Stimulated activated CD8-positive, alpha-beta memory T cell treated with anti-CD3 and anti-CD28 coated beads, Interleukin-15, amount 100 ng/mL, for 4 hours (primary cell): ENCODE results near the gene MRPL4.
A peak's percentile ranks its signal among the peaks of the same experiment; 100 is the strongest.
"Not testable (repeated sequence)": the region's sequence is repeated elsewhere in the genome, so short reads cannot be mapped to it uniquely, and the experiment has no call there.

Source experiments
- DNase-seq, 2 donors: peaks; one replicate each; pipeline ENCODE4 v3.0.0-alpha.2; 2020; ENCODE audit warnings: low read depth in 2 of 2

The MRPL4 gene

DNA sequence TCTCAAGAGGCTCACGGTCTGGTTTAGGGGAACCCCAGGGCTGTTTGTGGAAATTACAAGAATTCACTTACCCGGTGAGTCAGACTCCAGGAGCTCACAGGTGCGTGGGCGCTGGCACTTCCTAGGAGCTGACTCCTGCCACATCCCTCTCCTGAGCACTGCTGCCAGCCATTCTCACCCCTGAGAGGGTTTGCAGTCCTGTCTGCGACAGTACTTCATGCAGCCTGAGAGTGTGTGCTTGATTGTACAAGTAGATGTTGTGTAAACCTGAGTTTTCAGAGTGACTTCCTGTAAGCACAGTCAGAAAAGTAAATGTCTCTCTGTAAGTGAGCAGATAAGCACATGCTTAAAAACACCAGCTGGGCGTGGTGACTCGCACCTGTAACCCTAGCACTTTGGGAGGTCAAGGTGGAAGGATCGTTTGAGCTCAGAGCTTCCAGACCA, 8.1 kb downstream of the MRPL4 start:
- peak in 1 of 2 donors; percentile 29 for DNase-seq

DNA sequence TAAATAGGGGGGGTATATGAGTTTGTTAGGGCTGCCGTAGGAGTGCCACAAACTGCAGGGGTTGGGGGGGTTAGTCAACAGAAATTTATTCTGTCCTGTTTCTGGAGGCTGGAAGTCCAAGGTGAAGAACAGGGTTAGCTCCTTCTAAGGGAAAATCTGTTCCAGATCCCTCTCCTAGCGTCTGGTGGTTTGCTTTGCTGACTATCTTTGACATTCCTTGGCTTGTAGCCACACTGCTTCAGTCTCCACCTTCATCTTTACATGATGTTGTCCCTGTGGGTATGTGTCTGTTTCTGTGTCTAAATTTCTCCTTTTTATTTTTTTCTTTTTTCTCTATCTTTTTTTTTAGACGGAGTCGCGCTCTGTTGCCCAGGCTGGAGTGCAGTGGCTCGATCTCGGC, 10.8 kb downstream of the MRPL4 start:
- no peak for DNase-seq

DNA sequence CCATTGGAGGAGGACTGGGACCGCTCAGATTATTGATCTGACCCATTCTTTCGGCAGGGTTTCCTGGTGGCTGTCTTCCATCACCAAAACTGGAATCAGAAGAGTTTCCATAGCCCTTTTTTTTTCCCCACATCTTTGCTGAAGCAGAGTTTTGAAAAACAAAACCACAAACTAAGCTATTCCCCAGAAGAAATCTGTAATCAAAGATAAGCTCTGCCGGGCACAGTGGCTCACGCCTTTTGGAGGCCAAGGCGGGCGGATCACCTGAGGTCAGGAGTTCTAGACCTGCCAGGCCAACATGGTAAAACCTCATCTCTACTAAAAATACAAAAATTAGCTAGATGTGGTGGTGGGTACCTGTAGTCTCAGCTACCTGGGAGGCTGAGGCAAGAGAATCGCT, 14.7 kb downstream of the MRPL4 start:
- DNase-seq = no peak

DNA sequence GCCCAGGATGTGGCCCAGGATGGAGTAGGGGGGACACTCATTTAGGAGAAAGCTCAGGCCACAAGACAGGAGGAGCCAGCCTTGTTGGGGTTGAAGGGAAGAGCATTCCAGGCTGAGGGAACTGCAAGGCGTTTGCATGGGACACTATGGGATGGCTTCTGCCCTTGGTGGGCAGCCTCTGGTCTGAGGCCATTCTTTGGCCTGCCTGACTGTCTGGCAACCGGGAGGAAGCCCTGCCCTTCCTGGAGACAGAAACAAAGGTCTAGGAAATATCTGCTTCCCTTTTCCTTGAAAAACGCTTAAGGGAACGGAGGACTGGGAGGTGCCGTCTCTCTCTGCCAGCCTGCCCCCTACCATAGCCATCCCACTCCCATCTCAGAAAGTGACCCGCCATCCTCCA, 16.1 kb downstream of the MRPL4 start:
- DNase-seq = no peak

- DNase-seq = peak; percentile 71
Observed at GRCh38 chr19:10269333-10270179, 17.5 kb downstream of the MRPL4 start.

DNA sequence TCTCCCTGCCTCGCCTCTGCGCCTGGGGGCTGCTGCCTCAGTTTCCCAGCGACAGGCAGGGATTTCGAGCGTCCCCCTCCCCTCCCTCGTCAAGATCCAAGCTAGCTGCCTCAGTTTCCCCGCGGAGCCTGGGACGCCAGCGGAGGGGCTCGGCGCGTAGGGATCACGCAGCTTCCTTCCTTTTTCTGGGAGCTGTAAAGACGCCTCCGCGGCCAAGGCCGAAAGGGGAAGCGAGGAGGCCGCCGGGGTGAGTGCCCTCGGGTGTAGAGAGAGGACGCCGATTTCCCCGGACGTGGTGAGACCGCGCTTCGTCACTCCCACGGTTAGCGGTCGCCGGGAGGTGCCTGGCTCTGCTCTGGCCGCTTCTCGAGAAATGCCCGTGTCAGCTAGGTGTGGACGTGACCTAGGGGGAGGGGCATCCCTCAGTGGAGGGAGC, 18.2 kb downstream of the MRPL4 start:
- DNase-seq = peak; percentile 60

- DNase-seq = peak; percentile 58 to 68
Observed at GRCh38 chr19:10270616-10271394, 18.8 kb downstream of the MRPL4 start, which contains the start of gene ICAM1. Gene ICAM1 (plus strand): TSS chr19:10271120. CDS start chr19:10271160, 40 bp downstream.

DNA sequence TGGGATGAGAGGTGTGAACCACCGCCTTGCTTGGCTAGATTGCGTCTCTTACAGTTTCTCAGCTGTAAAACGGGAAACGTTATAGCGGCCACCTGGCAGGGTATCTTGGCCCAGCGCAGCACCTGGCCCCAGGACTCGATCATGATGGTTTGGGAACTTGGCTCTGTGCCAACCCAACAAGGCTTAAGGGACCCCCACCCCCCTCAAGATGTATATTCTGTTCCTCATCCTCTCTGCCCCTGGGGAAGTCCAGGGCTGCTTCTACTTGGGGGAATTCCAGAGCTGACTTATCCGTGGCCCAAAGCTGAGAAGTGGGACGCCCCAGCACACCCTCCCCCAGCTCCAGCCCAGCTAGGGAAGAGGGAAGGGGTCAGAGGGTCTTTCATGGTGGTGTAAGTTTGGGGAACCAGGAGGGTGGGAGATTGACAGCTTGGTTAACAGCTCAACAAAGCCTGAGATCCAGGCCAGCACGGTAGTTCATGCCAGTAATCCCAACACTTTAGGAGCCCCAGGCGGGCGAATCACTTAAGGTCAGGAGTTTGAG, 19.6 kb downstream of the MRPL4 start:
- no peak for DNase-seq

DNA sequence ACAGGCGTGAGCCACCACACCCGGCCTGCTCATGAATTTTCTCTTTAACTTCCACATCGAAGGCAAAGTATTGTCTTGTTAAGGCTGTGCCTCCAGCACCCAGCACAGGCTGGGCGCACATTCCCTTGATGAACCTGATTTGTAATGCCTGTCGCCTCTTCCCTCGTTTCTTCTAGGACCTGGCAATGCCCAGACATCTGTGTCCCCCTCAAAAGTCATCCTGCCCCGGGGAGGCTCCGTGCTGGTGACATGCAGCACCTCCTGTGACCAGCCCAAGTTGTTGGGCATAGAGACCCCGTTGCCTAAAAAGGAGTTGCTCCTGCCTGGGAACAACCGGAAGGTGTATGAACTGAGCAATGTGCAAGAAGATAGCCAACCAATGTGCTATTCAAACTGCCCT, 22.6 kb downstream of the MRPL4 start:
- DNase-seq = no peak

- DNase-seq = no peak
Observed at GRCh38 chr19:10277795-10278589, 26.0 kb downstream of the MRPL4 start.

GRCh38 chr19:10278935-10279334, 26.9 kb downstream of the MRPL4 start:
- DNase-seq = no peak

DNA sequence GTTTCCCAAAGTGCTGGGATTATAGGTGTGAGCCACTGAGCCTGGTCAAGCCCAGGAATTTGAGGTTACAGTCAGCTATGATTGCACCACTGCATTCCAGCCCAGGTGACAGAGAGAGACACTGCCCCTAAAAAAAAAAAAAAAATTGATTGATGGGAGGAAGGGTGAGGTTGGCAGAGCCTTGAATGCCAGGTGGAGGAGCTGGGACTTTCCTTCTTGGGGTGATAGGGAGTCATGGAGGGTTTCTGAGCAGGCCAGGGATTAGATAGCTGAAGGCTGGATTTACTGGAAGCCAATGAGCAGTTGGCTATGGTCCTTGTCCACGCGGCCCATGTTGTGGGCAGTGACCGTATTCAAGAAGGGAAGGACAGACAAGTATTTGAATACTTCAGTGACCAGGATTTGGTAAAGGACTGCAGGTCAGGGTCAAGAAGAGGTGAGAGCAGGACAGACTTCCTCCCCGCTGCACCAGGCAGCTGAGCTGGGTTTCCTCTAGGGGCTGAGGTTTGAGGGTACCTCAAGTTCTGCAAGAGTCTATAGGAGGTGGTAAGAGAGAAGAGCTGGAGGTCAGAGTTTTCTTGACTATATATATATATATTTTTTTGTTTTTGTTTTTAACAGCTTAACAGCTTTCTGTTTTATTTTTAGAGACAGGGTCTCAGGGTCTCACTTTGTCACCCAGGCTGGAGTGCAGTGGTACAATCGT, 27.9 kb downstream of the MRPL4 start:
- no peak for DNase-seq

- not testable (repeated sequence) for DNase-seq
Observed at GRCh38 chr19:10282043-10282442, 30.0 kb downstream of the MRPL4 start.

DNA sequence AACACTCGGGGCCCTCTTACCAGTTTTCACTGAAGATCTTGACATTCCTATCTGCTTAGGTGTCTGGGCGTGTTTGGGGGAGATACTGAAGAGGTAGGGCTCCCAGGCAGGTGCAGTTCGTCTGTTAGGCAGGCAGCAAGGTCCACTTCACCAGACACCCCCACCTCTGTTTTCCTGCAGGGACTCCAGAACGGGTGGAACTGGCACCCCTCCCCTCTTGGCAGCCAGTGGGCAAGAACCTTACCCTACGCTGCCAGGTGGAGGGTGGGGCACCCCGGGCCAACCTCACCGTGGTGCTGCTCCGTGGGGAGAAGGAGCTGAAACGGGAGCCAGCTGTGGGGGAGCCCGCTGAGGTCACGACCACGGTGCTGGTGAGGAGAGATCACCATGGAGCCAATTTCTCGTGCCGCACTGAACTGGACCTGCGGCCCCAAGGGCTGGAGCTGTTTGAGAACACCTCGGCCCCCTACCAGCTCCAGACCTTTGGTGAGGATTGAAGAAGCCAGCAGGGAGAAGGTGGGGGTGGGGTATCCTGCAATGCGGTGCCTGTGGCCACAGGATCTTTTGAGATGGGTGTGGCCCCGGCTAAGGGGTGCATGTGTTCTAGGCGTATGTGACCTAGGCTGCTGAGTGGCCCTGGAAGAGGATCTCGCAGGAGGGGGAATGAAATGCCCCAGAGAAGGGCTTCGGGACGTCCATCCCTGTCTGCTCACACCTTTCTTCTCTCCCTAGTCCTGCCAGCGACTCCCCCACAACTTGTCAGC, 31.5 kb downstream of the MRPL4 start:
- DNase-seq = no peak

- DNase-seq = no peak
Observed at GRCh38 chr19:10284065-10284959, 32.3 kb downstream of the MRPL4 start.

DNA sequence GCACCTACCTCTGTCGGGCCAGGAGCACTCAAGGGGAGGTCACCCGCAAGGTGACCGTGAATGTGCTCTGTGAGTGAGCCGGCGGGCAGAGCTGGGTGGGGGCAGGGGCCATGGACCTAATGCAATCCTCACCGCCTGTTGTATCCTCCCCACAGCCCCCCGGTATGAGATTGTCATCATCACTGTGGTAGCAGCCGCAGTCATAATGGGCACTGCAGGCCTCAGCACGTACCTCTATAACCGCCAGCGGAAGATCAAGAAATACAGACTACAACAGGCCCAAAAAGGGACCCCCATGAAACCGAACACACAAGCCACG, 32.9 kb downstream of the MRPL4 start:
- no peak for DNase-seq

GRCh38 chr19:10285393-10285792, 33.4 kb downstream of the MRPL4 start:
- DNase-seq = no peak

- DNase-seq = no peak
Observed at GRCh38 chr19:10286803-10287737, 35.1 kb downstream of the MRPL4 start, which contains the start of gene ICAM4. Gene ICAM4 (plus strand): TSS chr19:10286955. CDS start chr19:10287013, 58 bp downstream.
